CD4-positive, alpha-beta T cell treated with Interleukin-17A for 4 hours (primary cell): ENCODE data around the gene TXLNA.
"Not testable (repeated sequence)": the region's sequence is repeated elsewhere in the genome, so short reads cannot be mapped to it uniquely, and the experiment has no call there.

Source experiments
- DNase-seq: peaks from one replicate; pipeline ENCODE4 v3.0.0-alpha.2; 2020; ENCODE audit warnings: mixed read lengths

Gene TXLNA

GRCh38 chr1:32179443-32180185 is at the start of gene TXLNA:
Gene TXLNA (plus strand): TSS chr1:32179675. CDS start chr1:32180346, 671 bp downstream.
- peak; percentile 92 for DNase-seq

- not testable (repeated sequence) for DNase-seq
Measured at GRCh38 chr1:32133950-32134280, 45.6 kb upstream of the TXLNA start.

- DNase-seq = no peak
Measured at GRCh38 chr1:32137111-32137510, 42.4 kb upstream of the TXLNA start.

GRCh38 chr1:32138965-32139364 is 40.5 kb upstream of the TXLNA start:
- no peak for DNase-seq

- no peak for DNase-seq
Measured at GRCh38 chr1:32142446-32143301, 36.8 kb upstream of the TXLNA start.

GRCh38 chr1:32143302-32143695 is 36.2 kb upstream of the TXLNA start:
- DNase-seq = not testable (repeated sequence)

GRCh38 chr1:32144033-32144432 is 35.4 kb upstream of the TXLNA start:
- no peak for DNase-seq

- DNase-seq = not testable (repeated sequence)
Measured at GRCh38 chr1:32147799-32148198, 31.7 kb upstream of the TXLNA start.

- DNase-seq = no peak
Measured at GRCh38 chr1:32150847-32151246, 28.6 kb upstream of the TXLNA start.

GRCh38 chr1:32151319-32151787 is 28.1 kb upstream of the TXLNA start:
- no peak for DNase-seq

- DNase-seq = no peak
Measured at GRCh38 chr1:32159189-32159588, 20.3 kb upstream of the TXLNA start.

GRCh38 chr1:32163405-32163804 is 16.1 kb upstream of the TXLNA start:
- no peak for DNase-seq

- not testable (repeated sequence) for DNase-seq
Measured at GRCh38 chr1:32165633-32166032, 13.8 kb upstream of the TXLNA start.

GRCh38 chr1:32170991-32171390 is 8.5 kb upstream of the TXLNA start:
- DNase-seq = no peak

GRCh38 chr1:32172621-32173245 is 6.7 kb upstream of the TXLNA start:
- peak; percentile 39 for DNase-seq

- DNase-seq = no peak
Measured at GRCh38 chr1:32178380-32179192, 889 bp upstream of the TXLNA start.

GRCh38 chr1:32179193-32179442 is 357 bp upstream of the TXLNA start:
- no peak for DNase-seq

- peak; percentile 40 for DNase-seq
Measured at GRCh38 chr1:32180186-32181060, 948 bp downstream of the TXLNA start.

- DNase-seq = no peak
Measured at GRCh38 chr1:32181065-32181464, 1.6 kb downstream of the TXLNA start.

- DNase-seq = no peak
Measured at GRCh38 chr1:32181563-32181962, 2.1 kb downstream of the TXLNA start.

- no peak for DNase-seq
Measured at GRCh38 chr1:32182060-32182459, 2.6 kb downstream of the TXLNA start.

- DNase-seq = no peak
Measured at GRCh38 chr1:32184650-32185049, 5.2 kb downstream of the TXLNA start.
